ENCODE results near the gene GIGYF2.

The GIGYF2 gene

GRCh38 chr2:232883116-232883721 lies 186.1 kb downstream of the GIGYF2 start:
- ATAC-seq (ENCODE audit: insufficient read depth, low read depth) (no peak), DNase-seq (no peak)
- H3K9me3 ChIP-seq (ENCODE audit: insufficient read depth, low read length, severe bottlenecking) = no peaks in the 10 kb centered on the region
- no peaks in the 10 kb centered on the region for H4K20me1 ChIP-seq (ENCODE audit: insufficient read depth, low read length)
- H3K27me3 ChIP-seq (ENCODE audit: insufficient read depth, low read length, poor library complexity) = no peaks in the 10 kb centered on the region
- H3K79me2 ChIP-seq (ENCODE audit: insufficient read depth, low read length) = no peaks in the 10 kb centered on the region
- H3K9ac ChIP-seq (ENCODE audit: low read depth, low read length) = no peak overlapping the region
- H3K4me3 ChIP-seq (ENCODE audit: low read depth in 1 of 2, low read length in 2 of 2) = no peak overlapping the region
- no peak overlapping the region for H3K27ac ChIP-seq (ENCODE audit: low read length)
- TF ChIP-seq EZH2 (IDR thresholded peaks at IDR 0.05; ENCODE audit: borderline replicate concordance, low read depth, low read length, severe bottlenecking) (no peak), CTCF (IDR thresholded peaks at IDR 0.05; ENCODE audit: borderline replicate concordance, extremely low read depth, low read length, poor library complexity, severe bottlenecking) (no peak)
- H2AFZ ChIP-seq (ENCODE audit: low read depth, low read length) = no peak overlapping the region
- H3K4me1 ChIP-seq (ENCODE audit: insufficient read depth, low read length) = no peaks in the 10 kb centered on the region
- no peaks in the 10 kb centered on the region for H3K36me3 ChIP-seq (ENCODE audit: insufficient read depth, low read length)
- H3K4me2 ChIP-seq (ENCODE audit: insufficient read depth, low read length) = no peak overlapping the region

- Histone ChIP-seq H3K9ac (ENCODE audit: low read depth, low read length) (no peak overlapping the region), H3K4me2 (ENCODE audit: insufficient read depth, low read length) (no peak overlapping the region), H3K36me3 (ENCODE audit: insufficient read depth, low read length) (no peaks in the 10 kb centered on the region), H3K9me3 (ENCODE audit: insufficient read depth, low read length, severe bottlenecking) (no peaks in the 10 kb centered on the region), H3K79me2 (ENCODE audit: insufficient read depth, low read length) (no peaks in the 10 kb centered on the region), H3K4me3 (ENCODE audit: low read depth in 1 of 2, low read length in 2 of 2) (no peak overlapping the region), H2AFZ (ENCODE audit: low read depth, low read length) (no peak overlapping the region), H3K27ac (ENCODE audit: low read length) (no peak overlapping the region), H4K20me1 (ENCODE audit: insufficient read depth, low read length) (no peaks in the 10 kb centered on the region), H3K4me1 (ENCODE audit: insufficient read depth, low read length) (no peaks in the 10 kb centered on the region), H3K27me3 (ENCODE audit: insufficient read depth, low read length, poor library complexity) (no peaks in the 10 kb centered on the region)
- DNase-seq (no peak), ATAC-seq (ENCODE audit: insufficient read depth, low read depth) (no peak)
- TF ChIP-seq CTCF (IDR thresholded peaks at IDR 0.05; ENCODE audit: borderline replicate concordance, extremely low read depth, low read length, poor library complexity, severe bottlenecking) (no peak), EZH2 (IDR thresholded peaks at IDR 0.05; ENCODE audit: borderline replicate concordance, low read depth, low read length, severe bottlenecking) (no peak)
Measured at GRCh38 chr2:232884001-232884421, 186.9 kb downstream of the GIGYF2 start.

- H4K20me1 ChIP-seq (ENCODE audit: insufficient read depth, low read length) = peaks cover under 1% of the 10 kb centered on the region; the same call in 1 of the 2 replicates
- no peak overlapping the region for H3K4me3 ChIP-seq (ENCODE audit: low read depth in 1 of 2, low read length in 2 of 2)
- no peaks in the 10 kb centered on the region for H3K27me3 ChIP-seq (ENCODE audit: insufficient read depth, low read length, poor library complexity)
- H3K4me2 ChIP-seq (ENCODE audit: insufficient read depth, low read length) = no peak overlapping the region
- no peaks in the 10 kb centered on the region for H3K79me2 ChIP-seq (ENCODE audit: insufficient read depth, low read length)
- H3K9ac ChIP-seq (ENCODE audit: low read depth, low read length) = no peak overlapping the region
- no peaks in the 10 kb centered on the region for H3K9me3 ChIP-seq (ENCODE audit: insufficient read depth, low read length, severe bottlenecking)
- no peak overlapping the region for H3K27ac ChIP-seq (ENCODE audit: low read length)
- H2AFZ ChIP-seq (ENCODE audit: low read depth, low read length) = no peak overlapping the region
- no peak for TF ChIP-seq CTCF (IDR thresholded peaks at IDR 0.05; ENCODE audit: borderline replicate concordance, extremely low read depth, low read length, poor library complexity, severe bottlenecking)
- TF ChIP-seq EZH2 (IDR thresholded peaks at IDR 0.05; ENCODE audit: borderline replicate concordance, low read depth, low read length, severe bottlenecking) = no peak
- no peaks in the 10 kb centered on the region for H3K4me1 ChIP-seq (ENCODE audit: insufficient read depth, low read length)
- DNase-seq = no peak
- H3K36me3 ChIP-seq (ENCODE audit: insufficient read depth, low read length) = no peaks in the 10 kb centered on the region
- ATAC-seq (ENCODE audit: insufficient read depth, low read depth) = no peak
Measured at GRCh38 chr2:232884549-232885263, 187.6 kb downstream of the GIGYF2 start.
